GM10266 (cell line): Measurements from ENCODE around the gene GCHFR.

Experiments
- DNase-seq: peaks from one replicate; pipeline ENCODE4 v3.0.0; 2012; ENCODE audit errors: extremely low spot score
- TF ChIP-seq, protein P1 (sequence below): IDR thresholded peaks from 2 replicates; pipeline ENCODE4 v1.5.1; 2012; ENCODE audit warnings: mild to moderate bottlenecking, low read depth; ENCODE audit not compliant: control insufficient read depth, insufficient read depth; ENCODE audit errors: missing control alignments

The GCHFR gene

DNA sequence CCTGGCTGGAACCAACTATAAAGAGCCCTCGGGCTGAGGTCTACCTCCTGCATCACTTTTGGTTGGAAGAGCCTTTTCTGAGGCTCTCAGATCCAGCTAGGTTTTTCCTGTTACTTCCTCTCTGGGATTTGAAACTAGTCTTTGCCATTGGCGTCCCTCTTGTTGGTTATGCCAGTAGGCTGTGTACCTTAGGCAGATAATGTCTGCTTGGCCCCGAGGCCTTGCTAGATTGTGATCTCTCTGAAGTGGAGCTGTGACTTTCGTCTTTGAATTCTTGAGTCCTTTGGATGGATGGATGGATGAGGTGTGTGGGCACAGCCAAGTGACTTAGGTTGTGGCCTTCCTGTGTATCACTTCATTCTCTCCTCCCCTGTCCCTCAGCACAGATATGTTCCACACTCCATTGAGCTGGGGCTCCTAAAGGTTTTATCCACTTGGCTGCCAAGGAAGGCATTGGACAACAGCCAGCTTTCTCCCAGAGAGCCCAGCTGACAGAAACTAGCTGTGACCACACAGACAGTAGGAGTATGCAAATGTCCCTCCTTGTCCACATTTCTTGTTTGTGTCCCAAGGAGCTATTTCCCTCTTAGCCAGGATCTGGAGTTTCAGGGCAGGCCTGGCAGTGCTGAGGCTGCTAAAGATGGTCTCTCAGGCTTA is 51.3 kb downstream of the GCHFR start:
- DNase-seq: no peak
- TF ChIP-seq, protein P1, sequence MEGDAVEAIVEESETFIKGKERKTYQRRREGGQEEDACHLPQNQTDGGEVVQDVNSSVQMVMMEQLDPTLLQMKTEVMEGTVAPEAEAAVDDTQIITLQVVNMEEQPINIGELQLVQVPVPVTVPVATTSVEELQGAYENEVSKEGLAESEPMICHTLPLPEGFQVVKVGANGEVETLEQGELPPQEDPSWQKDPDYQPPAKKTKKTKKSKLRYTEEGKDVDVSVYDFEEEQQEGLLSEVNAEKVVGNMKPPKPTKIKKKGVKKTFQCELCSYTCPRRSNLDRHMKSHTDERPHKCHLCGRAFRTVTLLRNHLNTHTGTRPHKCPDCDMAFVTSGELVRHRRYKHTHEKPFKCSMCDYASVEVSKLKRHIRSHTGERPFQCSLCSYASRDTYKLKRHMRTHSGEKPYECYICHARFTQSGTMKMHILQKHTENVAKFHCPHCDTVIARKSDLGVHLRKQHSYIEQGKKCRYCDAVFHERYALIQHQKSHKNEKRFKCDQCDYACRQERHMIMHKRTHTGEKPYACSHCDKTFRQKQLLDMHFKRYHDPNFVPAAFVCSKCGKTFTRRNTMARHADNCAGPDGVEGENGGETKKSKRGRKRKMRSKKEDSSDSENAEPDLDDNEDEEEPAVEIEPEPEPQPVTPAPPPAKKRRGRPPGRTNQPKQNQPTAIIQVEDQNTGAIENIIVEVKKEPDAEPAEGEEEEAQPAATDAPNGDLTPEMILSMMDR: no peak
